Colon (tissue), 2 donors: ENCODE measurements around the gene ATP8A2.
"Not testable (repeated sequence)": the region's sequence is repeated elsewhere in the genome, so short reads cannot be mapped to it uniquely, and the experiment has no call there.

ENCODE experiments used
- FAIRE-seq: peaks from 2 replicates; lab custom pipeline; 2012; peaks lifted over from hg19 to GRCh38; lab: Jason Lieb, UNC
- donor health status: control.
- donor health status: control.

The ATP8A2 gene

DNA sequence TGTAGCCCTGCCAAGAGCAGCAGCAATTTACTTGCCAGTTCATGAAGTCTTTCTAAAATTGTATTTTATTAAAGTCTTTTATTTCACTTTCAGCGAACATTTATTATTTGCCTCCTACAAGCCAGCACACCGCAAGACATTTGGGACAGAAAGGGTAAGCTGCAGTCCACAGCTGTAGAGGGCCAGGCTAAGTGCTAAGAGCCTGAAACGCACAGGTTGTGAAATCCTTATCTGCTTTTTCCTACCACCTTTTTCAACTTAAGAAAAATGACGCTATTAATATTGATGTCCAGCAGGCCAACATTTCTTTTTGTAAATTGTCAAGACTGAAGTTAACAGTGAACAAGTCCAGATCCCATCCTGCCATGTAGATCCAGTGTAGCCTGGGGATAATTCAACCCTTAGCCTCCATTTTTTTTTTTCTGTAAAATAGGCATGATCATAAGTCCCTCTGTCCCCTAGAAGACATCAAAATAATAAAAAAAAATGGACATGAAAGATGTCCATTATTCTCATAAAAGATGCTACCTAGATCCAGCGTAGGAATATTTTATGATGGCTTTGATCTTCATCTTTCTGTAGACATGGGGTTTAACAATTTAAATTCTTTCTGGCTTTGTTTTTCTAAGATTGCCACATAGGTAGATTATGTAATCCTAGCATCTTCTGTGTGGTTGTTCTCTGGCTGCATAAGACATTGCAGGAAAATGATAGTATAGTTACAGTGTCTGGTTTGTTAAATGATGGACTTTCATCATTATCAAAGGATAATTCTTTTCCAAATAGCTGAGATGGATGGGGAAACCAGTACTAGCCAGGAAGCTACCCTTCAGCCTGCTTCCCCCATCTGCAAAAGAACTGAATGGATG lies 551.7 kb downstream of the ATP8A2 start:
- FAIRE-seq: no peak

DNA sequence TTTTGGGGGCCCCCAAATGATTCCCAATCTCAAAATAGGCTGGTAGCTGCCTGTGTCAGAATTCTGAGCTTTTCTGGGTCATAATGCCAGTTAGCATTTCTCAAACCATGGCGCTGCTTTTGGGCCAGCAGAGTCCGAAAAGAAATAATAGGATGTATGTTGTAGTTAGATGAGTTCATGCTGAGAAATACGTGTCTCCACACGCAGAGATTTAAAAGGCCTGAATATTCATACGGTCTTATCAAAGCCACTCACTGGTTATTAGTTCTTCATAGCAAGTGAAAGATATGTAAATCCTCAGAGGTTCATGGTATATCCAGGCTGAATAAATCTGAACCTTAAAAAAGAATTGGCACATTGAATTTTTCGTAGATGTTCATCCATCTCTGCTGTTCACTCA lies 555.6 kb downstream of the ATP8A2 start:
- FAIRE-seq: no peak

DNA sequence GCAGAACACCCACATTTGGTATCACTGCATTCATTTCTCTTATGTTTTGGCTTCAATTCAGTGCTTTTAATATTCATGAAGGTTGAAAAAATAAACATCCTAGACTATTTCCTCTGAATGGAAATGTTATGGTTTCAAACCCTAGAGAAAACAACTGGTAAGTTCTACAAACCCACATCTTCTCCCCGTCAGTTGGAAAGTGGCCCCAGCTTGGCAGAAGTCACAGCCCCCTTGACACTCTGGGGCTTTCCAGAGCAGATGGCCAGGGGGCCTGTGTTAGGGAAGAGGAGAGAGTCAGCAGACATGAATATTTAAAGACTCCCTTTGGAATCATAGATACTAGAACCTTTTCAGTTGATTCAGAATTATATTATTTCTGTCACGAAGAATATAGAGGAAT lies 556.2 kb downstream of the ATP8A2 start:
- FAIRE-seq: no peak

DNA sequence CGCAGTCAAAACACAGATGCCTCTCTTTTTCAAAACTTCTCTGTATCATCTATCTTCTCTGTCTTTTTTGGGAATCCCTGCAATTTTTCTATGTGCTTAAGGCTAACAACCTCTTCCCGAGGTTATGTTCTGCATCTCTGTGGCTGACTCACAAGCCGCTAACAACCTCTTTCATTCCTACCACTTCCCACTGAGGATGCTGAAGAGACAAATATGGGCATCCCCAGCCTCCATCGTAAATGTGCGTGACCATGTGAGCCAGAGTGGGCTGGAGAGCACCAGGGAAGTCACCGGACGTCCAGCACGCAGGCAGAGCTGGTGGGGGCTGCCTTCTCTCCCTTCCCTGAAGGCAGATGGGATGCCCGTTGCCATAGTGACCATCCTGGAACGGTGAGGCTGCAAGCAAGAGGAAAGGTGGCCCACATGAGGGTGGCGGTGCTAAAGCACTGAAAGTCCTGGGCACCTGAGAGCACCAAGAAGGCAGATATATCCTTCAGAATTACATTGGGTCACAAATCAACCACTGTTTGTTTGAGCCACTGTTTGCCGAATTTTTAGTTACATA lies 557.2 kb downstream of the ATP8A2 start:
- no peak for FAIRE-seq

DNA sequence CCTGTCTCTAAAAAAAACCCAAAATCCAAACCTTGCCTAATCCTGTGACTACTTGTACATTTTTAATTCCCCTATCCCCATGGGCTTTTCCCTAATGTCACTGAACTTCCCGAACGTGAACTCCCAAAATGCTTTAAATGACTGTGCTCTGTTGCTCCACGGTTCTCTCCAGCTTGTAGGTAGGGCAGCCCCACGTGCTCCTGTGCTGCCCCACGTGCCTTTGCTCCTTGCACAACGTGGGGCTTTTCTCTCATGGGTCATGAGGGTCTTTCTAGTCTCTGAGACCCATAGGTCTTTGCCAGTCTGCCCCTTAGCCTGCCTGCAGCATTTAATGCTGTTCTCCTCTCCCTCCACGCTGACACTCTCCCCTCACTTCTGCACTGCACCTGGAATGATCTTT lies 558.0 kb downstream of the ATP8A2 start:
- no peak for FAIRE-seq

DNA sequence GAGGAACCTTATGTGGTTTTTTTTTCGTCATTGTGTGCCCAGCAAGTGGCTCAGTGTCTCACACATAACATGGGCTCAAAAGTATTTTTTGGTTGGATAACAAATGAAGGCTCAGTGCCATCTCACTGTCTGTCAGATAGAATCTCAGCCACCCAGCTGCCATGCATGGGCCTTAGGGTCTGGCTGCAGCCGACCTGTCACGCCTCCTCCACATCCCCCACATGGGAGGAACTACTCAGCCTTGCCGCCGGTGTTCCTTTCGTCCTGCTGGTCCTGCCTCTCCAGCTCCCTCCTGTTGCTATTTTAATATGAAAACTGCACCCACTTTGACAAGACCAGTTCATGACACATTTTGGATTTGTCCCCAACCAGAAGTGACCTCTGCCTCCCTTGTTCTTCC lies 558.9 kb downstream of the ATP8A2 start:
- no peak for FAIRE-seq

DNA sequence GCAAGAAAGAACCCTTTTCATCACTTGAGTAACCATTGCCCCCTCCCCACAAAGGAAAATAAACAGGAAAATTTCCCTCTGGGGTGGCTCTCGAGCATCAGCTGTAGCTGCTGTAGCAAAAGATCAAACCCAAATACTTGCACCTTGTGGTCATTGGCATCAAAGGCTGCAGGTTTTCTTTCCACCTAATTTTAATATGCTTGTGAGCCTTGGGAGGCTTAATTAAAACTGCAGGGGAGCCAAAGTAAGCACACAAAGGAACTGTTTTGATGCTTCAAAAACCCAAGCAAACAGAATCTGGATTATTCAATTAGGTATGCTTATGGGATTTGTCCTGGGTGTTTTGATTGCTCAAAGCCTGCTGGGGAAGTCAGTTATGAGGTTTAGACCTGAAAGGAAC lies 560.6 kb downstream of the ATP8A2 start:
- no peak for FAIRE-seq

DNA sequence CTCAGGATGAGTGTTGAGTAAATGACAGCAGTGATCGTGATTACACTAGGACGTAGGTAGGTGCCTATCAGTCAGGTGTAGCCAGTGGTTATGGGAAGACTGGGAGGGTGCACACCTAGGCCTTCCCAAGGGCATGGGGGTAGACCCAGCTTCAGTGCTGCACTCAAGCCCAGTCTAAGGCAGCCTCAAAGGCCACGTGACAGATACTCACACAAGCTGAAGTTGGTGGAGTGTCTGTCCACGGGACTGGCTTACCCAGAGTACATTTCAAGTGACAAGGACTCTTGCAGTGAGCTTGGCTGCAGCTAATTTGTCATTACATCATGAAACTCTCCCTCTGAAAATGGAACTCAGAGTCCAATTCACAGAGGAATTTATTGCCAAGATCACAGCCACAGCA lies 561.7 kb downstream of the ATP8A2 start:
- FAIRE-seq: no peak

DNA sequence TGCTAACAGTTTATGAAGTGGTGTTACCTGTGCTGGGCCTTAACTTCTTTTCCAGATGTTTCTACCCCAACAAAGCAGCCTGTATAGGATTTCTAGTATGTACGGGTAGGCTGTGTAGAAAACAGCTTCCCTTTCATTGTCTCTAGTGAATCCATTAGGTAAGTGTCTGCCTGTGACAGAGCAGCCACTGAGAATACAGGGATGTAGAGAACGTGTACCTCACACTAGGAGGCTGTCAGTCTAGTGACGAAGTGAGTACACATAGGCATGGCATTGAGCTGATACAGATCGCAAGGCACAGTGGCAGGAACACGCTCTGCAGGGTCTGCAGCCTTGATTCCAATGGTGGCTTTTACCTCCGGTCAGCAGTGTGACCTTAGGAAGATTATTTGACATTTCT lies 562.4 kb downstream of the ATP8A2 start:
- FAIRE-seq: no peak

DNA sequence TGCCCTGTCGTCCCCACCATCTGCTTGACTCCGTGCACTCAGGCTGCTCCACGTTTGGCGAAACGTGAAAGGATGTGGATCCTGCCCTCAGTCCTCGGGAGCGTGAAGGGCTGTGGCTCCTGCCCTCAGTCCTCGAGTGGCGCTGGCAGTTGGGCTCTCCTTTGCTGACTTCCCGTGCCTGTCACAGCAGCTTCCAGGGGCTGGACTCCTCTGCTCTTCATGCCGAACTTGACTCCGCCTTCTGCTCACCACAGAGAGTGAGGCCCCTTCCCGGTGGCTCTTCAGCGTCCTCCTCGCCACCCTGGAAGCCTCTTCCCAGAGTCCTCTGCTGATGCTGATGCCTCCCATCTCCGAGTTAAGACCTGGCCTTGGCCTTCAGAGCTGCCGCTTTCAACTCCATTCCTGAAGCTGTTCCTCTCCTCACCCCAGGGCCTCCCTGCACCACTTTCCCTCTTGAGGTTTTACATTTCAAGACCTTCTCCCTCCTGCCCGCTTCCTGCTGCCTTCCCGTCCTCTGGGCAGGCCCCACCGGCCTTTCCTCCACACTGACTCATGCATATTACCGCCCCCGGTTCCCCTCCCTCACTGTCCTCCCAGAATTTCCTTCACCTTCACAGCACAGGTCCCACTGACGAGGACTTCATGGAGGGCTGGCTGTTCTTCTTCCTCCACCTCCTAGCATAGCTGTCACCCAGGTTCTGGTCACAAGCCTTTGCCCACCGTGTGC lies 568.4 kb downstream of the ATP8A2 start:
- FAIRE-seq: no peak

DNA sequence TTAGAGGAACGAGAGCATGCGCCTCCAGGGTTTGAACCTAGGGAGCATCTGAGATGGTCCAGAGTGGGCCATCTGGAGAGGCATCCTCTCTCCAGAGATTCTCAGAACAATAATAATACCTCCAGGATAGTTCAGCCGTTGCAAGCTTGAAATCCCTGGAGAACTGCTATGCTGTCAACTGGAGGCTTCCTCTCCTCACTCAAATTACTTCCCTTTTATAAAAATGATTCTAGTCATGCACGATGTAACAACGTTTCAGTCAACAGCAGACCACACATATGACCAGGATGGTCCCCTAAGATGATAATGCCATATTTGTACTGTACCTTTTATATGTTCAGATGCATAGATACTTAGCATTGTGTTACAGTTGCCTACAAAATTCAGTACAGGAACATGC lies 571.3 kb downstream of the ATP8A2 start:
- FAIRE-seq: no peak

DNA sequence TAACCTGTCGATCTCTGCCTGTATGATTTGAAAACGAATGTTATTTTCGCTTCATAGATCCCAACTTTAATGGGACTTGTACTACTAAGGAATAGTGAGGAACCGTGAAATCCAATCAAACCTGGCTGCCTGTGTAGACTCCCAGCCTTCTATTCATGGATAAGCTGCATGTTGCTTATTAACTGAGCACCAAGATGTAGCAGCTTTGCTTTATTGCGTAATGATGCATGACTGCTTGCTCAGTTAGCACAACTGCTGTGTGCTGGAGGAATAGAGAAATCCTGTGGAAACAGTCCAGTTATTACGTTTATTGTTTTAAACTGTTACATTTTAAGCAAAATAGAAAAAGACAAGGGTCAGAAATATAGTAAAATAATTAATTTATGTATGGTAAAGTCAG lies 571.9 kb downstream of the ATP8A2 start:
- FAIRE-seq: no peak

DNA sequence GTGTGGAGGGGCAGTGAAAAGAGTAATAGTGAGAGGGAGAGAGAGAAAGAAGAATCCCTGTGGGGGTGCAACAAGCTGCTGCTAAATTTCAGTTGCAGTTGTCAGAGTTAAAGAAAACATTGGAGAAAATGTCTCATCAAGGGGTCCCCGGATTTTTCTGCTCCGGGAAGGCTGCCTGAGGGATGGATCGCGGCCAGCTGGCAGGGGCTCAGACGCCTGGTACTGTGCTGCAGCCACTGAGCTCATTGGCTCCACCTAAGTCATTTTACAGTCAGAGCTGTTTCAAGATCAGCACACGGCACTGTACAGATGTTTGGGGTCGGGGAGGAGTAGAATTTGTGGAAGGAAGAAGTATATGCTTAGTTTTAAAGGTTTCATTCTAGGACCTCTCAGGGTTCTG lies 573.8 kb downstream of the ATP8A2 start:
- no peak for FAIRE-seq

DNA sequence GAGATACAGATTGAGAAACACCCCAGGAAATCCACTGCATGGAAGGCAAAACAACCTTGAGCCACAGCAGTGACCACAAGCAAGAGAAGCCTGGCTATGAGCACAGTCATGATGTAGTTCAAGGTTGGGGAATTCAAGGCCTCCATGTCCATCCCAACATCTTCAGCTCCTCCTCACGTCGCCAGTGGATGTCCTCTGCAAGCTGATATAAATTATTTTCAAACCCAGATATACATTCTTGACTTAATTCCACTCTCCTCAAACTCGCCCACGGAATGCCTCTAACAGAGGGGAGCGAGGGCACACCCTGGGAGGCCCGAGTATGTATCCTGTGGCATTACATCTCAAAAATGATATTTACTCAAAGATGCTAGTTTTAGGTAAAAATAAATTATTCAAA lies 574.5 kb downstream of the ATP8A2 start:
- FAIRE-seq: no peak

DNA sequence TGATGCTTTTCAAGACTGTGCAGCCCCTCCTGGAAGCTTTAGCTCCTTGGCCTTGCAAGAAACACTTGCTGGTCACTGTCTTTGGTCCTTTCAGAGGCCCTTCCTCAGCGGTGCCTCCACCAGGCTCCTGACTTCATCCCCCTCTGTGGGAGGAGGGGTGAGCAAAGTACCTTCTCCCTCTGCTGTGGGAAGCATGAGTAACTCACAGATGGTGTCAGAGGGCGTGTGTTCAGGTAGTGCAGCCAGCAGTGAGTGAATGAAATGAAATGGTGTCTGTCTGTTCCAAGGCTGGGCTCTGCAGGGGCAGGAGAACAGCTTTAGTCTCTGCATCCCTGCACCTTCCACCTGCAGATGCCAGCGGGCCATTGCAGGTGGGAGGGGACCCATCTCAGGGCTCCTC lies 577.1 kb downstream of the ATP8A2 start:
- no peak for FAIRE-seq

DNA sequence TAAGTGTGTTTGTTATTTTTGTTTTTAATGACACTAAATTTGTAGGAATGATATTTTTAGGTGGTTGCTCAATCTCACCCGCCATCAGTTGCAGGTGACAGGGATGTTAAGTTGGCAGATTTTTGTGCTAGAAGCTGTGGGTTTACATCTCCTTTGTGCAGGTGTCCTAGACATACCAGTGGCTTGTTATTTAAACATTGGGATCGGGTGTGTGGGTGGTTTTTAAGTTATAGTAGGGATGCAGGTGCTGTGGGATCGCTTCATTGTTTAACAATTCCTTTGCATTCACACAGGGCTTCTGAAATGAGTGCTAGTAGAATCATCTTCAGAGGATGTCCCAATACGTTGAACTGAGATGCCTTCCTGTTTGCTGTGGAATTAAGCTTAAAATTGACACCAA lies 580.1 kb downstream of the ATP8A2 start:
- no peak for FAIRE-seq

DNA sequence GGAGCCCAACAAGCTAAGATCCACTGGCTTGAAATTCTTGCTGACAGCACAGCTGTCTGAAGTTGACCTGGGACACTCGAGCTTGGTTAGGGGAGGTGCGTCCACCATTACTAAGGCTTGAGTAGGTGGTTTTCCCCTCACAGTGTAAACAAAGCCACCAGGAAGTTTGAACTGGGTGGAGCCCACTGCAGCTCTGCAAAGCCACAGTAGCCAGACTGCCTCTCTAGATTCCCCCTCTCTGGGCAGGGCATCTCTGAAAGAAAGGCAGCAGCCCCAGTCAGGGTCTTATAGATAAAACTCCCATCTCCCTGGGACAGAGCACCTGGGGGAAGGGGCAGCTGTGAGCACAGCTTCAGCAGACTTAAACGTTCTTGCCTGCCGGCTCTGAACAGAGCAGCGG lies 582.3 kb downstream of the ATP8A2 start:
- not testable (repeated sequence) for FAIRE-seq

DNA sequence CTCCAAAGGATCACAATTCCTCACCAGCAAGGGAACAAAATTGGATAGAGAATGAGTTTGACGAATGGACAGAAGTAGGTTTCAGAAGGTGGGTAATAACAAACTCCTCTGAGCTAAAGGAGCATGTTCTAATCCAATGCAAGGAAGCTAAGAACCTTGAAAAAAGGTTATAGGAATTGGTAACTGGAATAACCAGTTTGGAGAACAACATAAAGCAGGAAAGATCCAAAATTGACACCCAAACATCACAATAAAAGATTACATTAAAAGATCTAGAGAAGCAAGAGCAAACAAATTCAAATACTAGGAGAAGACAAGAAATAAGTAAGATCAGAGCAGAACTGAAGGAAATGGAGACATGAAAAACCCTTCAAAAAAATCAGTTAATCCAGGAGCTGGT lies 583.2 kb downstream of the ATP8A2 start:
- not testable (repeated sequence) for FAIRE-seq

DNA sequence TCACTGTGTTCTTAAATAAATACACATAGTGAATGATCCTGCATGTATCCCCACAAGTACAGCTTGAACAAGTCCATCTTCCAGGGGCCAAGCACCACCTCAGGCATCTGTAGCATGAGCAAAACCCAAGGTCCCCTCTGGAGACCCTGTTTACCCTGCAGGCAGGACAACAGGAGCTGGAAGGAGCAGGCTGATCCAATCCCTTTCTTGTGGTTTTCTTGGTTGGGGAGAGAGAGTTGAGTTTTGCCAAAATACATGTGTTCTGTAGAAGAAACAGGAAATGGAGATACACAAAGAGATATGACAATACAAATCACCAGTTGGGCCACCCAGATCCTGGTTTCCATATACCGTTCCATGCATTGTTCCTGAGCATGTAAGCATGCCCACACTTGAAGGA lies 587.2 kb downstream of the ATP8A2 start:
- no peak for FAIRE-seq

DNA sequence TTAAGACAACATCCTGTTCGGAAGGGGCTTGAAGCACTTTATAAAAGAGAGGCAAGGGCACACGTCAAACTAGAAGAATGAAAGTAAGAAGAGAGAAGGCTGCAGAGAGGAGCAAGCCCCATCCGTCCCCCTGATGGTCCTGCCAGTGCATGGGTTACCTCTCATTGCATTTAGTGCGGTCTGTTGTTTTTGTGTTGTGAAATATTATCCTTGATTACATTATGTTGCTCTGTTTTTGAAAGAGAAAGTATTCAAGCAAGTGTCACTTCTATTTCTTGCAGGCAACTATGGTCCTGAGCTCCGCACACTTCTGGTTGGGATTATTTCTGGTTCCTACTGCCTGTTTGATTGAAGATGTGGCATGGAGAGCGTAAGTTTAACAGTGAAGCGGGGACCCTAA lies 589.5 kb downstream of the ATP8A2 start:
- no peak for FAIRE-seq

DNA sequence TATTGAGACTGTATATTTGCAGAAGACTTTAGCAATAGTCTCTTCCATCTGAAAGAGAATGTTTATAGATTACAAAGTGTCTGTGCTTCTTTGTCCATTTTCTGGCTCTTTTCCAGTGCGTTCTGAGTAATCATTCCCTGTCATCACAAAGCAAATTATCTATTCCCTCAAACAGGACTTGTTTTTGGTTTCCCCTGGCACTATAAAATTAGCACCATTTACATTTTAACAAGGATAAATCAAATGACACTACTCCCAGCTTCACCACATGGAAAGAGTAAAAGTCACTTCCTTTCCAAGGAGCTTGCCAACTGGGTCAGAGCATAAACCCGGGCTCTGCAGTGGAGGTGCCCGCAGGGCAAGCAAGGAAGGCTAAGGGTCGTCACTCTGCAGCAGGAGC lies 591.9 kb downstream of the ATP8A2 start:
- FAIRE-seq: no peak

DNA sequence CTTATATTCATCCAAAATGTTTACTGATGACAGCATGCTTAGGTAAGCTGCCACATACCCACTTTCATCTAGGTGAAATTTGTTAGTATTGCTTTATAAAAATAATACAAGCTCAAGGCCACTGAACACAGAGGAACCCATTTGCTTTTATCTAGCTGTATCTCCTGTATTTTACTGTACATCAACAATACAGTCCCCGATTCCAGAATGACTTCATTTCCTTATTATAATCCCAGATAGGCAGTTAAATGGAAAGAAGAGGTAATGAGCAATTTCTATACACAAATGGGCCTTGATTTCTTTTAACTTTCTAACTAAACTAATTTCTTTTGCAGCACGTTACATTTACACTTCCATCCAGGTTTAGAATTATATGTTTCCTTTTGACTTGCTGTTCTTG lies 593.8 kb downstream of the ATP8A2 start:
- no peak for FAIRE-seq

DNA sequence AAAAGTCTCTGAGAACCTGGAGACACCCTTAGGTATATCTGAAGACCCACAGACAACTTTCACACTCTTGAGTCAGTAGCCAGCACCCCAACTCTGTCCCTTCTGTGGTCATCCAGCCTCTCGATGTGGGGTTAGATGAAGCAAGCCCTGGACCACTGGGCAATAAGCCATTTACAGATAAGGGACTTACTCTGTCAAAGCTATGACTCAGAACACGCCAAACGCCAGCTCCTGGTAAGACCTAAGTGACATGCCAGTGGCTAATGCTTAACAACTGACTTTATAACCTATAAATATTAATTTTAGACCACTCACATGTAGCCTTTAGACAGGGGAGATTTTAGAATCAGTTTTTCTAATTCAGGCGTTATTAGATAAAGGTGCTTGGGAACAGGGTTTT lies 594.3 kb downstream of the ATP8A2 start:
- no peak for FAIRE-seq
